Liver (tissue), 3 donors: ENCODE data around the gene URAD.
"Not testable (repeated sequence)": the region's sequence is repeated elsewhere in the genome, so short reads cannot be mapped to it uniquely, and the experiment has no call there.

Experiments
- EGR1 ChIP-seq, 2 donors: IDR thresholded peaks; 2 replicates each; pipeline ENCODE4 v1.6.1; 2016 to 2018; ENCODE audit warnings: antibody characterized with exemption in 2 of 2, low read depth in 2 of 2
- RAD21 ChIP-seq, 2 donors: IDR thresholded peaks; 2 replicates each; pipeline ENCODE4 v1.6.1; 2016; ENCODE audit warnings: antibody characterized with exemption in 2 of 2, mild to moderate bottlenecking in 2 of 2
- YY1 ChIP-seq: IDR thresholded peaks from 2 replicates; pipeline ENCODE4 v1.6.1; 2016; ENCODE audit warnings: antibody characterized with exemption, mild to moderate bottlenecking
- TF ChIP-seq, protein P1 (sequence below): fragments of 150-350 bp; IDR thresholded peaks from 2 replicates; pipeline ENCODE4 v1.5.1; 2017; ENCODE audit warnings: improper control_type of control experiment, low read depth, low read length; ENCODE audit not compliant: missing input control
- donor health status: healthy.
- donor health status: healthy.

DNA sequence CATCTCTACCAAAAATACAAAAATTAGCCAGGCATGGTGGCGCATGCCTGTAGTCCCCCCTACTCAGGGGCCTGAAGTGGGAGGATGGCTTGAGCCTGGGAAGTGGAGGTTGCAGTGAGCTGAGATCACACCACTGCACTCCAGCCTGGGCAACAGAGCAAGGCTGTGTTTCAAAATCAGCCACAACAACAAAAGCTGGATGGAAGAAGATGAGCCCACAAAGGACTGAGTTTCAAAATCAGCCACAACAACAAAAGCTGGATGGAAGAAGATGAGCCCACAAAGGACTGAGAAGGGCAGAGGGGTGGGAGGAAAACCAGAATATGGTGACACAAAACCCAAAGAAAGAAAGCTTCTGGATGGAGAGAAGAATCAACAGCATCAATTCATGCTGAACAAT is 43.9 kb upstream of the URAD start:
- TF ChIP-seq, protein P1, sequence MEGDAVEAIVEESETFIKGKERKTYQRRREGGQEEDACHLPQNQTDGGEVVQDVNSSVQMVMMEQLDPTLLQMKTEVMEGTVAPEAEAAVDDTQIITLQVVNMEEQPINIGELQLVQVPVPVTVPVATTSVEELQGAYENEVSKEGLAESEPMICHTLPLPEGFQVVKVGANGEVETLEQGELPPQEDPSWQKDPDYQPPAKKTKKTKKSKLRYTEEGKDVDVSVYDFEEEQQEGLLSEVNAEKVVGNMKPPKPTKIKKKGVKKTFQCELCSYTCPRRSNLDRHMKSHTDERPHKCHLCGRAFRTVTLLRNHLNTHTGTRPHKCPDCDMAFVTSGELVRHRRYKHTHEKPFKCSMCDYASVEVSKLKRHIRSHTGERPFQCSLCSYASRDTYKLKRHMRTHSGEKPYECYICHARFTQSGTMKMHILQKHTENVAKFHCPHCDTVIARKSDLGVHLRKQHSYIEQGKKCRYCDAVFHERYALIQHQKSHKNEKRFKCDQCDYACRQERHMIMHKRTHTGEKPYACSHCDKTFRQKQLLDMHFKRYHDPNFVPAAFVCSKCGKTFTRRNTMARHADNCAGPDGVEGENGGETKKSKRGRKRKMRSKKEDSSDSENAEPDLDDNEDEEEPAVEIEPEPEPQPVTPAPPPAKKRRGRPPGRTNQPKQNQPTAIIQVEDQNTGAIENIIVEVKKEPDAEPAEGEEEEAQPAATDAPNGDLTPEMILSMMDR = not testable (repeated sequence)
- TF ChIP-seq YY1; EGR1 (IDR thresholded peaks at IDR 0.05; ENCODE audit: low read depth in 2 of 2); RAD21 (IDR thresholded peaks at IDR 0.05): not testable (repeated sequence)
